SK-N-SH (cell line): ENCODE results near the gene ADCK1. TPM values are rescaled to one million over a fixed set of nuclear protein-coding genes. Genes with fewer than 3 reads are reported as not detected.
A peak's percentile ranks its signal among the peaks of the same experiment; 100 is the strongest.

Experiments used
- CTCF ChIA-PET: fragments of 300-600, 350-600 bp; formaldehyde crosslinking; extraction: SDS; loops from one replicate; lab custom pipeline; 2021; lab: Yijun Ruan, JAX
- POLR2A ChIA-PET: fragments of 350-600 bp; sonication (Branson Sonifier 250); formaldehyde crosslinking; extraction: SDS; loops from one replicate; lab custom pipeline; 2020; ENCODE audit warnings: antibody characterized with exemption, inconsistent platforms; lab: Yijun Ruan, JAX
- DNase-seq: peaks from one replicate; pipeline ENCODE4 v3.0.0; 2012
- H2AFZ ChIP-seq: fragments of 200-600 bp; sonication (generic); 2 replicates; pipeline ENCODE4 v1.8.1; 2016; ENCODE audit warnings: antibody characterized with exemption, mild to moderate bottlenecking, low read depth
- H3F3A ChIP-seq: fragments of 200-600 bp; sonication (generic); replicated peaks from 2 replicates; pipeline ENCODE3; 2016; ENCODE audit warnings: antibody characterized with exemption, mild to moderate bottlenecking; ENCODE audit not compliant: insufficient read depth
- H3K27ac ChIP-seq, 2 experiments: fragments of 200-500 bp in 1 of 2; fragments of 200-600 bp in 1 of 2; sonication (Bioruptor generic) in 1 of 2; sonication (generic), shearing (Covaris generic) in 1 of 2; 2 replicates each; pipeline versions ENCODE4 v1.5.1 to v1.6.1; 2014 to 2016; ENCODE audit warnings: low read depth in 2 of 2, inconsistent platforms in 1 of 2, low read length in 1 of 2, mild to moderate bottlenecking in 1 of 2, mixed read lengths in 1 of 2
- H3K27me3 ChIP-seq: fragments of 200-600 bp; sonication (generic), shearing (Covaris generic); 2 replicates; pipeline ENCODE4 v1.6.1; 2016; ENCODE audit warnings: mixed run types; ENCODE audit not compliant: insufficient read depth
- H3K36me3 ChIP-seq, 2 experiments: fragments of 200-500 bp in 1 of 2; fragments of 200-600 bp in 1 of 2; sonication (Bioruptor generic) in 1 of 2; sonication (generic) in 1 of 2; replicated peaks in 1 of 2; 2 replicates each; pipeline versions ENCODE3 to v1.5.1; 2014 to 2016; ENCODE audit warnings: low read length in 1 of 2, mild to moderate bottlenecking in 1 of 2; ENCODE audit not compliant: insufficient read depth in 2 of 2, control insufficient read depth in 1 of 2
- H3K4me1 ChIP-seq, 2 experiments: fragments of 200-500 bp in 1 of 2; fragments of 200-600 bp in 1 of 2; sonication (Bioruptor generic) in 1 of 2; sonication (generic), shearing (Covaris generic) in 1 of 2; 2 replicates each; pipeline versions ENCODE4 v1.5.1 to v1.6.1; 2014 to 2016; ENCODE audit warnings: low read depth in 1 of 2, low read length in 1 of 2, mixed run types in 1 of 2; ENCODE audit not compliant: insufficient read depth in 2 of 2, control insufficient read depth in 1 of 2
- H3K4me2 ChIP-seq: fragments of 200-600 bp; sonication (generic), shearing (Covaris generic); 2 replicates; pipeline ENCODE4 v1.6.1; 2017; ENCODE audit warnings: mixed run types
- H3K4me3 ChIP-seq, 2 experiments: fragments of 200-500 bp in 1 of 2; fragments of 200-600 bp in 1 of 2; sonication (Bioruptor generic) in 1 of 2; sonication (generic), shearing (Covaris generic) in 1 of 2; 2 replicates each; pipeline versions ENCODE4 v1.5.1 to v1.8.1; 2014 to 2016; ENCODE audit warnings: low read depth in 2 of 2, inconsistent platforms in 1 of 2, low read length in 1 of 2, mild to moderate bottlenecking in 1 of 2, mixed read lengths in 1 of 2, moderate library complexity in 1 of 2
- H3K79me2 ChIP-seq: fragments of 200-600 bp; sonication (generic); 2 replicates; pipeline ENCODE4 v1.8.1; 2017; ENCODE audit warnings: mild to moderate bottlenecking; ENCODE audit not compliant: insufficient read depth
- H3K9ac ChIP-seq: fragments of 200-600 bp; sonication (generic); 2 replicates; pipeline ENCODE4 v1.6.1; 2017; ENCODE audit warnings: mixed run types
- H3K9me2 ChIP-seq: fragments of 200-600 bp; sonication (generic); 2 replicates; pipeline ENCODE4 v1.6.1; 2017; ENCODE audit warnings: mixed run types
- H3K9me3 ChIP-seq: fragments of 200-600 bp; sonication (generic); 2 replicates; pipeline ENCODE4 v1.6.1; 2017; ENCODE audit warnings: mixed run types, mild to moderate bottlenecking, moderate library complexity
- H4K20me1 ChIP-seq: fragments of 200-600 bp; sonication (generic); 2 replicates; pipeline ENCODE4 v1.6.1; 2017; ENCODE audit warnings: mild to moderate bottlenecking, mixed run types; ENCODE audit not compliant: insufficient read depth
- CTCF ChIP-seq: fragments of 200-600 bp; sonication (generic); IDR thresholded peaks from 2 replicates; pipeline ENCODE4 v1.6.1; 2017; ENCODE audit warnings: antibody characterized with exemption, mild to moderate bottlenecking, moderate library complexity
- FOSL2 ChIP-seq: IDR thresholded peaks from 2 replicates; pipeline ENCODE4 v1.4.0; 2012; ENCODE audit warnings: low read depth, mild to moderate bottlenecking, moderate library complexity, borderline replicate concordance
- IRF3 ChIP-seq: fragments of 150-350 bp; IDR thresholded peaks from 2 replicates; pipeline ENCODE4 v1.6.1; 2016; ENCODE audit warnings: mild to moderate bottlenecking, low read depth, low read length
- RAD21 ChIP-seq: IDR thresholded peaks from 2 replicates; pipeline ENCODE4 v1.6.1; 2012; ENCODE audit warnings: mild to moderate bottlenecking, low read length
- SMC3 ChIP-seq: IDR thresholded peaks from 2 replicates; pipeline ENCODE4 v1.6.1; 2012; ENCODE audit warnings: low read depth, low read length, improper control_type of control experiment
- TEAD4 ChIP-seq: IDR thresholded peaks from 2 replicates; pipeline ENCODE4 v1.4.0; 2012; ENCODE audit warnings: mild to moderate bottlenecking, borderline replicate concordance; ENCODE audit not compliant: insufficient read depth
- WGBS: methylation state at CpG from one replicate; pipeline ENCODE4 v1.1.6; 2017; ENCODE audit warnings: low lambda C conversion rate; 5-methylcytosine and 5-hydroxymethylcytosine counted together
- polyA plus RNA-seq, 3 experiments: library from polyadenylated mRNA; depleted of rRNA; stranded (reverse); fragments of >200 nt; gene quantifications; 2 replicates each; pipeline ENCODE4 v1.2.3, GENCODE V29; 2012
- TF ChIP-seq, protein P1 (sequence below): fragments of 150-350 bp; IDR thresholded peaks from 2 replicates; pipeline ENCODE4 v1.6.1; 2017; ENCODE audit warnings: antibody characterized with exemption, low read length, low read depth, borderline replicate concordance
- TF ChIP-seq, protein P2 (sequence below): IDR thresholded peaks from 2 replicates; pipeline ENCODE4 v1.4.0; 2012; ENCODE audit warnings: low read depth, borderline replicate concordance

Gene ADCK1
- polyA plus RNA-seq, 1 of the 3 experiments (the other 2 are of a cell fraction), result 11.4 TPM

DNA sequence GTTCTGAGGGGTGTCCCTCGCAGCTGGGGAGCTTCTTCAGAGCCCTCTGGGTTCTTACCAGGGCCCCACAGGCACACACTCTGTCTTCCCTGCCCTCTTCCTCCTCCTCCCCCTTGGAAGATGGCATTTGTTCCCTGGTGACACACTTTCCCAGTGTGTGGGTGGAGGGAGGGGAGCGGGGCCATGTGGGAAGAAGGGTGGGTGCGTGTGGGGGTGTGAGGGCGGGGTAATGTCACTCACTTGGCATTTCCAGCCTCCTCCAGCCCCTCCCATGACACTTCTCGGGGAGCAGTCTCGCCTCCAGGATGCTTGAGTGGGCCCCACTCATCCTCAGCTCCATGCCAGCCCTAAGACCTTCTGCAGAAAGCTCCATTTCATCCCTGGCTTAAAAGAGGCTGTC, 61.3 kb downstream of the ADCK1 start (continued):
- no peak for TF ChIP-seq SMC3
- TF ChIP-seq, protein P1, sequence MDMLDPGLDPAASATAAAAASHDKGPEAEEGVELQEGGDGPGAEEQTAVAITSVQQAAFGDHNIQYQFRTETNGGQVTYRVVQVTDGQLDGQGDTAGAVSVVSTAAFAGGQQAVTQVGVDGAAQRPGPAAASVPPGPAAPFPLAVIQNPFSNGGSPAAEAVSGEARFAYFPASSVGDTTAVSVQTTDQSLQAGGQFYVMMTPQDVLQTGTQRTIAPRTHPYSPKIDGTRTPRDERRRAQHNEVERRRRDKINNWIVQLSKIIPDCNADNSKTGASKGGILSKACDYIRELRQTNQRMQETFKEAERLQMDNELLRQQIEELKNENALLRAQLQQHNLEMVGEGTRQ, result no peak
- TF ChIP-seq, protein P2, sequence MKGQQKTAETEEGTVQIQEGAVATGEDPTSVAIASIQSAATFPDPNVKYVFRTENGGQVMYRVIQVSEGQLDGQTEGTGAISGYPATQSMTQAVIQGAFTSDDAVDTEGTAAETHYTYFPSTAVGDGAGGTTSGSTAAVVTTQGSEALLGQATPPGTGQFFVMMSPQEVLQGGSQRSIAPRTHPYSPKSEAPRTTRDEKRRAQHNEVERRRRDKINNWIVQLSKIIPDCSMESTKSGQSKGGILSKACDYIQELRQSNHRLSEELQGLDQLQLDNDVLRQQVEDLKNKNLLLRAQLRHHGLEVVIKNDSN, result no peak

- ChIA-PET POLR2A (no interaction called here), CTCF (interaction anchor here (0.6 to 5.4 kb wide), 48 partner anchors 8 to 760 kb away, joined by 3 to 62 read pairs (median 4); partner anchors contain the start of gene ADCK1)
Measured at GRCh38 chr14:77862154-77862786, 62.4 kb downstream of the ADCK1 start.

More at GRCh38 chr14:77862154-77862786, 62.4 kb downstream of the ADCK1 start:
- Histone ChIP-seq H3K27ac (no peak overlapping the region), H3K4me2 (no peak overlapping the region), H3K4me1 (no peaks in the 10 kb centered on the region; a peak in 1 of 4 replicates), H4K20me1 (no peaks in the 10 kb centered on the region), H3K9ac (no peak overlapping the region), H3K9me2 (no peaks in the 10 kb centered on the region), H3K4me3 (peak overlapping the region in 1 of 2 experiments; percentile 40; a peak in 1 of 4 replicates), H3K79me2 (no peaks in the 10 kb centered on the region), H3K9me3 (no peaks in the 10 kb centered on the region), H2AFZ (no peak overlapping the region), H3K27me3 (no peaks in the 10 kb centered on the region), H3K36me3 (no peaks in the 10 kb centered on the region), H3F3A (no peaks in the 10 kb centered on the region)
- DNase-seq, result peak; percentile 84
- TF ChIP-seq FOSL2 (no peak), IRF3 (no peak), SMC3 (peak; percentile 91), RAD21 (peak; percentile 90), TEAD4 (no peak), CTCF (peak; percentile 98)
- 57% methylated on average over 9 of the region's 11 CpGs for WGBS
